HG03442 (cell line): ENCODE data around the gene TTC7B.

Experiments used
- ATAC-seq: cut with Tn5 transposase; IDR thresholded peaks from one replicate; pipeline ENCODE4 v1.9.1; 2021; ENCODE audit warnings: mild to moderate bottlenecking, moderate library complexity; ENCODE audit not compliant: unreplicated experiment

TTC7B gene

DNA sequence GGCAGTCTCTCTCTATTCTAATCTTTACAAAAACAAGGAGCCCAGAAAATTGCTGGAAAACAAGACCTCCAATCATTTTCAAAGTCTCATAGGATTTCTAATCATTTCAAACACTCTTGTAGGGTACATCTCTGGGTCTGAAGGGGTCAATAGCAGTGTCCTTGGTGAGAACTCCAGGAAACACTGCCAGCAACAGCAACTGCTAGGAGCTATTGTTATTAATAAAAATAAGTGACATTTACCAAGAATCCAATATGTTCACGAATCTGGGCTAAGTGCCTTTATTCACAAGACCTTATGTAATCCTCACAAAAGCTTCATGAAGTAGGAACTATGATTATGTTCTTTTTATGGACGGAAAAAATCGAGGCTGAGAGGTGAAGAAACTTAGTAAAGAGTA is 72.8 kb downstream of the TTC7B start:
- no peak for ATAC-seq

DNA sequence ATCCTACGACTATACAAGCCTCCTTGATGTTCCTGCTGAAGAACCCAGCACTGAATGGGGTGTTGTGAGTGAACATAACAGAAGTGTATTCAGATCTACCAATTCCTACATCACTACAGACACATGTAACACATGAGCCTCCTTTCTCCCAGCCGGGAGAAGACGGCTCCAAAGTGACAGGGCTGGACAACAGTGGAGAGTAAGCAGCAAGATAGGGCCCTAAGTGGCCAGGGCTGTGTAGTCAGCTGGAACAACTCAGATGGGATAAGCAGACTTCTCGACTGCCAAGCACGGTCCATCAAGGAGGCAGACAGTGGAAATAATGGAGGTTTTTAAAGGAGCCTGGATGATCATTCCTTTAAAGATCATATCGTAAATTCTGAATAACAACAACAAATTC is 73.5 kb downstream of the TTC7B start:
- no peak for ATAC-seq

DNA sequence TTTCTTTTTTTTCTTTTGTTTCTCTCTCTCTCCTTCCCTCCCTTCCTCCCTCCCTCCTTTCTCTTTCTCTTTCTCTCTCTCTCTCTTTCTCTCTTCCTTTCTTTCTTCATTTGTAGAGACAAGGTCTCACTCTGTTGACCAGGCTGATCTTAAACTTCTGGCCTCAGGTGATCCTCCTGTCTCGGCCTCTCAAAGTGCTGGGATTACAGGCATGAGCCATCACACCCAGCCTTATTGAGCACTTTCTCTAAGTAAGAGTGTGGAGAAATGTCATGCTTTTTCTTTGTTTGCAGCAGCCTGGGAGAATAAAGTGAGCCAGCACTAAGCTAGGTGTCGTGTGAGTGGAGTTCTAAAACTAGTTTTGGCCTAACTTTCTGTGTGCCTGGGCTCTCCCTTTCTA is 74.0 kb downstream of the TTC7B start:
- no peak for ATAC-seq

DNA sequence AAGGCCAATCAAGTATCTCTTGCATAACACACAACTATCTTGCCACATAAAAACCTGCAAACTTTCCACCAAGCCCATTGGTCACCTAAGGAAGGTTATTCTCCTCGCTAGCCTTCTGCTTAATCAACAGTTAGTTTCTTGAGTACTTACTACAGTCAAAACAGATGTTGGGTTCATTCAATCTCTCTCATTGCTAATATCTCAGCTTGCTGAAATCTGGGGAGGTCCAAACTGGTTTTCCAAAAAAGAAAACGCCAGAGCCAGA is 74.6 kb downstream of the TTC7B start:
- no peak for ATAC-seq

DNA sequence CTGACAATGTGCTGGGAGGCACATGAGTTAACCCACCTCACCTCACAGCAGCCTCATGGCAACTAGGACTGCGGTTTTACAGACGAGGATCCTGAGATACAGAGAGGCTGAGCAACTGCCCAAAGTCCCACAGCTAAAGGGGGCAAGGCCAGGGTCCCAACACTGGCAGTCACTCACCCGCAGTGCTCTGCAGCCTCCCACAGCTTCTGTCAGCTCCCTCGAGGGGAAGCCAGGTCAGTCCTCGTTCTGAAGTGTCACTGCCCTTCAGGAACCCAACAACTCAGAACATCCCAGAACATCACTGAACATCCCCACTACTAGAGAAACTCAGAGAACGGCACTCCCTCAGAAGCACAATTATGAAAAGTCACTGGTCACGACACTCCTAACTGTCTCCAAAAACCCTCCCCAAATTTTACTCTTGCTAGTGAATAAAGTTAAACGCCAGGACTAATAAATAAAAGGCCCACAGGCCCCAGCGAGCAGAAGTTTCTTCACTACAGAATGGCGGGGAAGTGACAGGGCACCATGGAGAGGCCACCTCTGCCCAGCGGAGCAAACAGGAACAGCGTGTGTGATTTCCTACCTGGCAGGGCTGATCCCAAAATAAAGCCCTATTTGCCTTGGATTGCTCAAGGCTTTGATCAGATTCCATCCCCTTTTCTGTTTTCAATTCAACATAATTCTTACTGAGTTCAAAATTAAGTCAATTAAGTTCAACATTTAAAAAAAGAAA is 75.1 kb downstream of the TTC7B start:
- no peak for ATAC-seq

DNA sequence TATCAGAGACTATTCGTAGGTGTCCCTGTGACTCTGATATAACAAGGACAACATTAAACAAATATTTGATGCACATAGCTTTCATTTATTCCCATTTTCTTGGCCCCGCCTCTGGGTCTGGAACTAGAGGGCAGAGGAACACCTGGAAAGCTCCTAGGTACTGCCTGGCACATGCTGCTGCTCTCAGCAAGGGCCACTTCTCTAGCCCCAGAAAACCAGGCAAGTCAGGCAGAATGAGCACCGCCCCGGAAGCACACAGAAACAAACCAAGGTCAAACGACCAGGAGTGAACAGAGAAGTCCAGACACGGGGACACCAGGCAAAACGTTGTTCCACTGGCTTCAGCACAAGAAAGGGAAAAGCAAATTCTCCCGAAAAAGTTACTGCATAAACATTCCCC is 76.1 kb downstream of the TTC7B start:
- no peak for ATAC-seq

DNA sequence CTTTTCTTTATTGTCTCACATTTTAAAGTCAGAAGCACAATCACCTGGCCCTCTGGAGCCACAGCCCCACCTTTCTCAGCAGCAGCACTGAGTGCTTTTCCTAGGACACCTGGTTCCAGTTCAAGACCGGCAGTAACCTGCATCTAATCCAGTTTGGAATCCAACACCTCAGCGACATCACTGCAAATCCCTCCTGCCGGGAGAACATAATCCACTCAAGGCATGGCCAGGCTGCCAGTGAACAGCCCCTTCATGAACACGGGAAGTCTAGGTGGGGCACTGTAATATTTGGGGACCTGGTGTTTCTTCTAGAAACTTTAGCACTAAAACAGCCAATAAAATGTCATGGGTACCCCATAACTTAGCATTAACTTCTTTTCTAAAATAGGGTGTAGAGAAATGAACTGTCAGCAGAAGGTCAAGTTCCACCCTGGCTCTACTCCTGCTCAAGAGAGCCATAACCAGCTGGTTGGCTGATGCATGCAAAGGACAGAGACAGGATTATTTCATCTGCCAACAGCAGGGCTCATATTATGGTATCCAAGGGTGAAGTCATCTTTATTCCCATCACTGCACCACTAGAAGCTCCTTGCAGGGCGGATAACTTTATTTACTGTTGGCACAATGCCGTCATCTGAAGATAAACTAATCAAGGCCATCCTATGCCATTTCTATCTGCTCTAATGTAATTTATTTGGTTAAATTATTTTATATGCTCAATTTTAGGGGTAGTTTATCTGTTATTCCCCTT is 76.7 kb downstream of the TTC7B start:
- ATAC-seq = no peak

DNA sequence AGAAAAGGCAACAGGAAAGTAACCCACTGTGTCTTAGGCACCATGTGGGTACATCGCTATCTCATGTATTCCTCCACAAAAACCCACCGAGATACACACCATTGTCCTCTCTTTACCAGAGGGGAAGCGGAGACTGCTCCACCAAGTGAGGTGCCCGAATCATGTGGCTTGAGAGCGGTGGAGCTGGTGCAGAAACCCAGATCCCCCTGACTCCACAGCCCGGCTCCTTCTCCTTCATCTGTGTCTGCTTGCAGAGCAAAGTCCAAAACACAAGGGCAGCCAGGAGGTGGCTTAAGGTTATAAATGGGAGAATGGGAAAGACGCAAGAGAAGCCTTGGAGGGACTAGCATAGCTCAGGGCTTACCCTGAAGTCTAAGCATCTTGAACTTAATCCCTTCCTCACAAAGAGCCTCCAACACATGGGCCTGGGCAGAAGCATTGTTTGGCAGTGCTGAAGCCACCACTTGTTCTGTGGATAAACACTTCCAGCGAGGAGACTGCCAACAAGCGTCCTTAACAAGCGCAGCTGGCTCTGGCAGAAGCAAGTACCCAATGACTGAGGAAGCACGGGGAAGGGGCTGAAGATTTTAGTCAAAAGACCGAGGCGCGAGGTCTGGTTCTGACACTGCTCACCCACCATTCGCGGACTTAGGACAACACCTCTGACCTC is 83.0 kb downstream of the TTC7B start:
- ATAC-seq = no peak

DNA sequence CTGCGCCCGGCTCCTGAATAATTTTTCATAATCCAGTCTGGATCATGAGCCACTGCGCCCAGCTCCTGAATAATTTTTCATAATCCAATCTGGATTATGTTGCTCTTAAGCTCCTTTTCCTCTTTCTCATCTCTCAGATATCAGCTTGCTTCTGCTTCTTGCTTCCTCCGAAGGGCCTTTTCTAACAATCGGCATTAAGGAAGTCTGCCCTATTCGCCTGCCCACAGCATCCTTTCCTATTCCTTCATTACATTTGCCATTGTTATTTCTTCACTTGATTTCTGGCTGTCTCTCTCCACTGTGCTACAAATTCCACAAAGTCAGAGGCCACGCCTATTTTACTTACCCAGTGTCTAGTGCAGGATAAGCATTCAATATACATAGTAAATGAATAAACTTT is 83.5 kb downstream of the TTC7B start:
- no peak for ATAC-seq

DNA sequence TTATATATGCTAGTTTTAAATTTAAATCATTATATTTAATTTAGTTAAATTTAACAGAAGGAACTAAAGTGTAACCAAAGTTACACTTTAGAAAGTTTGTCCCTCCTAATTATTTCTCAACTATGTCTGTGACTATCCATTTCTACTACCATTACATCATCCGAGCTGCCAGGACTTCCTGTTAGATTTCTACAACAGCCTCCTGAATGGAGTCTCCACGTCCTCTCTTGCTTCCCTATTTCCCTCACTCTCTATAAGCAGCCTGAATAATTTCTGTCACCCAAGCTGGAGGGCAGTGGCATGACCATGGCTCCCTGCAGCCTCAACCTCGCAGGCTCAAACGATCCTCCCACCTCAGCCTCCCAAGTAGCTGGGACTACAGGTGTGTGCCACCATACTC is 84.1 kb downstream of the TTC7B start:
- ATAC-seq = no peak

DNA sequence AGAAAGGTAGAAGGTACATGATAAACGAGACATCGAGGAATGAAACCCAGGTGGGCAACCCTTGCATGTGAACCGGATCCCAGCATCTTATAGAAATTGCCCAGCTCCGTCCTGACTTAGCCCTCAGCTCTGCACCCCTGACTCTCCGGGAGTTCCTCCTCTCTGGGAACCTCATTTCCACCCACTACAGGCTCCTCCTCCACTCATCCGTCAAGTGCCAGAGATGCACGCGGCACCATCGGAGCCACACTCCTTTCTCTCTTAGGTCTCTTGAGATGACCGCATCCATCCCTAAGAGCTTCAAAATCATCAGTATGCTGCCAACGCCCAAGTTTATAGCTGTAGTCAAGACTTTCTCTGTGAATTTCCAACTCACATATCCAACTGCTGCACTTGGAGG is 84.7 kb downstream of the TTC7B start:
- no peak for ATAC-seq

DNA sequence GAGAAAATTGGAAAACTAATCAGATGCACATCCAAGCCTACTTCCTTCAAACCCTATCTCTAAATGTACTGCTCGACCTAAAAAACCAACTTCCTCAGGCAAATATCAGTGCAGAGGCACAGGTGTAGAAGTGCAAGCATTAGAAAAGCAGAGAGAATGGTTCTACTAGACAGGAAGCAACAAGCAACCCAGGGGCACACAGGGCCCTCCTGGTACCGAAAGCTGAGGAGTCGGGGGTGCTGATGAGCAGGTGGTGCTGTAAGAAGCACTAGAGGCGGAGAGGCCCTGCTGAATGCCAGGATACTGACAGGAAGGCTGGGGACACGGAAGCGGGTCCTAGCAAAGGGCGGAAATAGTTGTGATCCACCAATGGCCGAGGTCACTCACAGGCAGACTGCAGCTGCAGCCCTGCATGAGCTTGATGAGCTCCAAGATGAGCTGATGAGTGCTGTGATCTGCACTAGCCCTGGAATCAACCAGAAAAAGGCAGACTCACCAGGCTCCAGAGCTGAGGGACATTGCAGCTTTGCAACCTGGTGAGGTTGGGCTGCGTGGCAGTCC is 85.9 kb downstream of the TTC7B start:
- ATAC-seq = no peak

DNA sequence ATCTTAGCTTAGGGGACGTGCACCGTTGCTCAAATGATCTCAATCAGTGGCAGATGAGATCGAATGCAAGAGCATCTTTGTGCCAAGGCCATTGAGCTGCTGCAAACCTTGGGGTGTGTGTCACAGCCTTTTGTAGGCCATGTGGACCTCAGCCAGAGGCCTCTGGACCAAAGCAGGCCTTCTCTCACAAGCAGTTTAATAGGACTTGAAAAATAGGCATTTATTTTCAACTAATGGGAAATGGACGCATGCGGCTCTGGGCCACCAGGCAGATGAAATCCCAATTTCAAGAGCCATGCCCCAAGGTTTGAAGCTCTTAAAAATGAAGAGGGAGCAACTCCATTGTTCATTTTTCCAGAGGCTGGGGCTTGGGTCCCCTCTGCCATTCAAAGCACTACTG is 87.3 kb downstream of the TTC7B start:
- no peak for ATAC-seq

DNA sequence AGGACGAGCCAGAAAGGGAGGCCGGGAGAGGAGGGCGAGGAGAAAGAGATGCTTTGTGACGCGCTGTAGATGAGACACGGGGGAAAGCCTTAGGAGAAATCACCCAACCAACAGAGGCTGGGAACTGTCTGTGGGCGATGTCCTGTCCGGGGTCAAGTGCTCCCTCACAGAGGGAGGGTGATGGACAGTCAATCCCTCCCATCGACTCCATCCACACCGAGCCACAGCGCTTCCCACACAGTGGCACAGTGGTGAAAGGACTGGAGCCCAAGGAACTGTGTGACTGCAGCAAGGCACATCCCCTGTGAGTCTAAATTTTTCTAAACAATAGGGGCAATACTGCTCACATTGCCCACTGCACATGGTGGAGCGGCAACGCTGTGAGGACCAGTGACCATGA is 89.1 kb downstream of the TTC7B start:
- ATAC-seq = no peak

DNA sequence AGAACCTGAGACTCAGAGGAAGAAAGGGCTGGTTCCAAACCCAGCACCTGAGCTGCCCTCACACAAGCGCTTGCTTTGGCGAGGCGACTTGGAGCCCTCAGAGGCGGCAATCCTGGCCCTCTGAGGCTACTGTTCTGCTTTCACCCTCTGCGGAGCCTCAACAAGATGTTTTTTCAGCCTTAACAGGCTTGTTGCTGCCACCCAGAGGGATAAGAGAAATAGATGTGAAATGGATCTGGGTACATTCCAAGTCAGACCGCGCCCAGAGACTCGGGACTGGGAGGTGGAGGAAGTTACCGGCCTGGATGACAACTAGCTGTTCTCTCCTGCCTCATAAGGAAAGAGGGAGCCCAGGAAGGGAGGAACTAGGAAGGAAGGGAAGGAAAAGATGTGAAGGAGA is 89.6 kb downstream of the TTC7B start:
- ATAC-seq = no peak

DNA sequence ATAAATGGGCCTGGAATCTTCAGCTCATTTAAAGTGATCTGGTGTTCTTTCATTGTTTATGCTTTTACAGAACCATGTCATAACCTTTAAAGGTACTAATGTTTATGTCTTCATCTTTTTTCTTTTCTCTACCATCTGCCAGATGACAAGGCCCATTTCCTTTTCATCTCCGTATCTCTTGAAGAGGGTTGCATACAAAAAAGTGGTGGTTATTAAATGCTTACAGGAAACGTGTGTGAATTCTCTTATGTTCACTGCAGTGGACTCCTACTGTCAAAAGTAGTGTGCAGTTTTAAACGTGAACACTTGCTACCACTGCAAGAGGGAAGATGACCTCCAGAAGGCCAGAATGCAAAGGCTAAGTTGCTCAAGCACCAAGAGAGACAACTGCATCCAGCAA is 91.4 kb downstream of the TTC7B start:
- no peak for ATAC-seq

DNA sequence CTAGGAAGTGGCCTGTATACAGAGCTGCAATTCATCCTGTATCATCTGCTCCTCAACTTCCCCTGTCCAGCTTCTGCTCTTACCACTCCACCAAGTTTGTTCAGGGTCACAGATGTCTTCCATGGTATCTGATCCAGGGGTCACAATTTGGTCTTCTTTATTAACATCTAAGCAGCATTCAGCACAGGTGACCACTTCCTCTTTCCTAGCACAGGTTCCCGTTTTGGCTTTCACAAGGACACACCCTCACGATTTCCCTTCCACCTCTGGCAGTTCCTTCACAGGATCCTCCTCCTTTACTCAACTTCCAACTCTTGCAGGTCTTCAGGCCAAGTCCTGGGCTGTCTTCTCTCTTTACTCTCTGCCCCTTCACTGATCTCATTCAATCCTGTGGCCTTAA is 93.6 kb downstream of the TTC7B start:
- ATAC-seq = no peak

DNA sequence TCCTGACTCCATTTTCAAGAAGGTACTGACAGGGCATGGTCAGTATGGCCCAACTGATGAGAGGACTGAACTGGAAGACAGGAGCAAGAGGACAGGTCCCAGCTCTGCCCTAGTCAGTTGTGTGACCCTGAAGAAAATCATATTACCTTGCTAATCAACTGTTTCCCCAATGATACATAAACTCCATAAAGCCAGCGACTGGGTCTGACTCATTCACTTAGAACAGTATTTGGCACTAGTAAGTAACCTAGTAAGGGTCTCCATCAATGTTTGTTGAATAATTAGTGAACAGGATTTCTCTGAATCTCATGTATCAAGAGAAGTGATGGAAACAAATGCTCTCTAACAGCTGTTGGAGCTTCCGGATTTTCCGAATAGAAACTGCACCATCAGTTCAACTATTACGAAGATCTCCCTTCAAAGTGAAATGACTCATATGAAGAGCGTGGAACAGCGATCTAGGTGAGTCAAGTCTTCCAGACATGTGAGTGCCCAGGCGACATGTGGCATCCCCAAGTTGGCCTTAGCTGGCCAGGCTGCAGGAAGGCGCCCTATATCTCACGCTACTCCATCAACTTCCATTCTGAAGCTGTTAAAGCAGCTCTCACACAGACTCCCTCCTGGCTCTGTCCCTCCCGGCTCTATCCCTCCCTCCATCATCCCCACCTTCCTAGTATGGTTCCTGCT is 94.5 kb downstream of the TTC7B start:
- ATAC-seq = no peak

DNA sequence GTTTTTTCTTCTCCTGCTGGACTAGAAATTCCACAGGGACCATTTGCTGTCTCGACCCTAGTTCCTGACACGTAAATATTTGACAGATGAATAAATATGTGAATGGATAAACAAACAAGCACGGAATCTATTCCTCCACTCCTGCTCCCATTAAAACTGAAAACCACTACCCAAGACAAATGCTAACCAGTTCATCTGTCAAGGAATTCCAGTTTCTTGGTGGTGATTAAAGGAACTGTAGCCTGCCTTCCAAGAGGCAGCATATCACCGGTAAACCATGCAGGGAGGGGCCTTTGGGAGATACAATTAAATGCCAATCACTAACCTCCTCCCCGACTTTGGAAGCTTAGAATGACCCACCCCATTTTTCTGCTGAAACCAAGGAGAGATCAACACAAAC is 95.4 kb downstream of the TTC7B start:
- no peak for ATAC-seq

DNA sequence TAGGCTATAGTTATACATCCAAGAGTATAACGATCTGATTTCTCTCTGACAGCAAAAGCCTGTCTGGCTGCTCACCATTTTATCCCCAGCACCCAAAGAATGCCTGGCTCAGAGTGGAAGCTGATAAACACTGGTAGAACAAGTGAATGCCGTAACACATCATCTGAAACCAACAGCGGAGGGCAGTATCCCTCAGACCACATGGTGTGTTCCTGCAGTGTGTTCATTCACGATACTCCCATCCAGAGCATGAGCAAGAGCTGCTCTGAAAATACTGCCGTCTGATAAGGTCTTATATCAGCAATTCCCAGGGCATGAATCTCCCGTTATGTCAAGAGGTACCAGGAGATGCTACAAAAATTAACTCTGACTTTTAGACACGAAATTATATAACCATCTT is 95.9 kb downstream of the TTC7B start:
- ATAC-seq = no peak

DNA sequence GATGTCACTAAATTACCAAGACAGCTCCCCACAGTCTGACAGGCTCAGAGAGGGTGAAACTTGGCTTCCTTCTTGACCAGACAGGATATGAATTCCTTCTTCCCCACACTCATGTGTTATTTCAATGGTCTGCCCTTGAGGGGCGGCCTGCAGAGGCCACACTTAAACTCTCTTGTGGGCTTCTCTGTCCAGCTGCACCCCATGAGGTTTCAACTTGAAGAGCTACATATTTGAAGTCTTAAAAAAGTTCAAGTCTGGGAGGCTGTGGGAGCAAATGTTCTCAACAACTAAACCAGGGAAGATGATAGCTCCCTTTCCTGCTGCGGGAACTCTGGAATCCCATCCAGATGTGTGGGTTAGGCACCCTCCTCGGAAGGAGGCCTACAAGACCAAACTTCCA is 98.3 kb downstream of the TTC7B start:
- ATAC-seq = no peak

DNA sequence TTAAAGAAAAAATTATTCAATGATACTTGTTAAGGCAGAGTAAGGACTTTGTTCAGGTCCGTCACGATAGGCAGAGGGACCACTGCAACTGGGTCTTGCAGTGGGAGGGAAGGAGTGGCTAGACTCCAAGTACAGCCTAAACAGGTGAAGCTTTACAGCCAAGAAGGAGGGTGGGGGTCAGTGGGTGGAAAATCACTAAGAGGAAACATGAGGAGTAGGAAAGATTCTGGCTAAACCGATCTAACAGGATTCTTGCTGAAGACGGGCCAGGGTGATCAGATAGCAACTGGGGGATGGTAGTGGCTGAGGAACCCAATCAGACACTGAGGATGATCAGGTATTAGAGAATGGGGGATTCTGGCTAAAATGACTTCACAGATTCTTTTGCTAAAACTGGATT is 100.2 kb downstream of the TTC7B start:
- no peak for ATAC-seq
